ENCODE measurements around the gene ABR. TPM values are rescaled to one million over a fixed set of nuclear protein-coding genes. Genes with fewer than 3 reads are reported as not detected.

ABR gene
- total and polyA plus RNA-seq, 2 of the 13 experiments (the other 11 are each of a cell fraction or from before 2014, with no cell fraction given) = 12.4 to 40.4 TPM

DNA sequence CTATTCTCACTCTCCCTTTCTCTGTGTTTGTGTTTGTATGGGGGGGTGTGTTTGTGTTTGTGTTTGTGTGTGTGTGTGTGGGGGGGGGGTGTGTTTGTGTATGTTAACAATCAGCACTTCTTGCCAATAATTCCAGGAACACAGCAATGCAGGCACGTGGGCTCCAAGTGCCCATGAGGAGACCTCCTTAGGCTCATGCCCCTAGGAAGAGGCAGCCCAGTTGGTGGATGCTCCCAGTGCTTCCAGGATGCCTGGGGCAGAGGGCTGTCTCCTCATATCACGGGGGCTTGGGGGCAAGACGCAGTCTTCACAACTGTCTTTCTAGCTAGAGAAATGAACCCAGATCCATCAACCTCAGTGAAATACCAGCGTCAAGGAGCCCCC, 9.9 kb downstream of the ABR start:
- H3K4me1 ChIP-seq (ENCODE audit: insufficient read depth, low read length) = no peaks in the 10 kb centered on the region
- no peak for DNase-seq (ENCODE audit: low spot score)
- ATAC-seq = no peak
- in situ Hi-C loops (cut with HindIII; ENCODE audit: extremely low pct_ligation_motif_present, low pct_unique_long_range_greater_than_20kb) = no loop called here
- no peaks in the 10 kb centered on the region for H3K79me2 ChIP-seq (ENCODE audit: insufficient read depth, low read length)
- peaks cover 13 to 71% of the 10 kb centered on the region in 2 experiments for H3K27me3 ChIP-seq (ENCODE audit: control insufficient read depth in 1 of 2, insufficient read depth in 2 of 2, low read length in 2 of 2)
- H2AFZ ChIP-seq (ENCODE audit: low read length) = no peak overlapping the region
- no peak overlapping the region for H3K27ac ChIP-seq (ENCODE audit: extremely low read length, insufficient read depth, low read length)
- H3K9me3 ChIP-seq (ENCODE audit: low read length) = no peaks in the 10 kb centered on the region
- H3K4me3 ChIP-seq (replicated peaks in 1 of 3; ENCODE audit: insufficient read depth in 1 of 3, low read depth in 2 of 3, low read length in 3 of 3) = no peak overlapping the region
- no TSS peak for BruUV-seq (replicated peaks)
- intact Hi-C loops (cut with micrococcal nuclease; ENCODE audit: unreplicated experiment) = no loop called here
- WGBS (ENCODE audit: low lambda C conversion rate) = 7% methylated on average over 2 of the region's 4 CpGs
- no peak overlapping the region for H3K9ac ChIP-seq (ENCODE audit: insufficient read depth, low read depth, low read length)
- FAIRE-seq = no peak
- no peak overlapping the region for H3K4me2 ChIP-seq (ENCODE audit: low read depth, low read length)
- no peaks in the 10 kb centered on the region for H4K20me1 ChIP-seq (ENCODE audit: insufficient read depth, low read length)
- no peaks in the 10 kb centered on the region for H3K36me3 ChIP-seq (replicated peaks in 1 of 2; ENCODE audit: control insufficient read depth in 1 of 2, insufficient read depth in 2 of 2, low read length in 2 of 2)
- no peak for TF ChIP-seq TOPORS (CRISPR knock-in tag; IDR thresholded peaks at IDR 0.05)
- TF ChIP-seq TBX3 (IDR thresholded peaks at IDR 0.05; ENCODE audit: borderline replicate concordance) = no peak
- TF ChIP-seq ELF4 (CRISPR knock-in tag; IDR thresholded peaks at IDR 0.05; ENCODE audit: borderline replicate concordance) = no peak
- TF ChIP-seq, protein P1, sequence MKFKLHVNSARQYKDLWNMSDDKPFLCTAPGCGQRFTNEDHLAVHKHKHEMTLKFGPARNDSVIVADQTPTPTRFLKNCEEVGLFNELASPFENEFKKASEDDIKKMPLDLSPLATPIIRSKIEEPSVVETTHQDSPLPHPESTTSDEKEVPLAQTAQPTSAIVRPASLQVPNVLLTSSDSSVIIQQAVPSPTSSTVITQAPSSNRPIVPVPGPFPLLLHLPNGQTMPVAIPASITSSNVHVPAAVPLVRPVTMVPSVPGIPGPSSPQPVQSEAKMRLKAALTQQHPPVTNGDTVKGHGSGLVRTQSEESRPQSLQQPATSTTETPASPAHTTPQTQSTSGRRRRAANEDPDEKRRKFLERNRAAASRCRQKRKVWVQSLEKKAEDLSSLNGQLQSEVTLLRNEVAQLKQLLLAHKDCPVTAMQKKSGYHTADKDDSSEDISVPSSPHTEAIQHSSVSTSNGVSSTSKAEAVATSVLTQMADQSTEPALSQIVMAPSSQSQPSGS (CRISPR knock-in tag; IDR thresholded peaks at IDR 0.05) = no peak
- TF ChIP-seq, protein P2, sequence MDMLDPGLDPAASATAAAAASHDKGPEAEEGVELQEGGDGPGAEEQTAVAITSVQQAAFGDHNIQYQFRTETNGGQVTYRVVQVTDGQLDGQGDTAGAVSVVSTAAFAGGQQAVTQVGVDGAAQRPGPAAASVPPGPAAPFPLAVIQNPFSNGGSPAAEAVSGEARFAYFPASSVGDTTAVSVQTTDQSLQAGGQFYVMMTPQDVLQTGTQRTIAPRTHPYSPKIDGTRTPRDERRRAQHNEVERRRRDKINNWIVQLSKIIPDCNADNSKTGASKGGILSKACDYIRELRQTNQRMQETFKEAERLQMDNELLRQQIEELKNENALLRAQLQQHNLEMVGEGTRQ (IDR thresholded peaks at IDR 0.05; ENCODE audit: low read depth, low read length) = no peak
- TF ChIP-seq, protein P2 (CRISPR knock-in tag; IDR thresholded peaks at IDR 0.05; ENCODE audit: borderline replicate concordance) = no peak
- TF ChIP-seq ZNF547 (CRISPR knock-in tag; IDR thresholded peaks at IDR 0.05) = no peak
- ChIA-PET CTCF (ENCODE audit: low intra/inter-chr PET ratio, low total read pairs) (no interaction called here), POLR2A (no interaction called here)
